NT2/D1 (cell line): Measurements from ENCODE around the gene C5.

Experiments
- SUZ12 ChIP-seq: IDR thresholded peaks from 2 replicates; pipeline ENCODE4 v1.6.1; 2011; ENCODE audit not compliant: insufficient read length, insufficient read depth; ENCODE audit errors: extremely low read depth
- YY1 ChIP-seq: IDR thresholded peaks from 2 replicates; pipeline ENCODE4 v1.6.1; 2011; ENCODE audit not compliant: insufficient read length, insufficient read depth
- ZNF274 ChIP-seq: IDR thresholded peaks from 2 replicates; pipeline ENCODE4 v1.6.1; 2011; ENCODE audit warnings: mild to moderate bottlenecking, low read depth, low read length

- TF ChIP-seq YY1 (no peak), ZNF274 (no peak), SUZ12 (no peak)
Observed at GRCh38 chr9:121073038-121073437, 23.0 kb upstream of the C5 start.
